Epithelial cell of esophagus (primary cell): ENCODE measurements around the gene BICDL2.
"Not testable (repeated sequence)": the region's sequence is repeated elsewhere in the genome, so short reads cannot be mapped to it uniquely, and the experiment has no call there.

Source experiments
- DNase-seq: peaks from one replicate; pipeline ENCODE4 v3.0.0; 2010; ENCODE audit warnings: low read depth
- H3K4me3 ChIP-seq: 2 replicates; pipeline ENCODE4 v1.5.1; 2011; ENCODE audit warnings: mild to moderate bottlenecking, low read length, control low read depth
- CTCF ChIP-seq: IDR thresholded peaks from 2 replicates; pipeline ENCODE4 v1.5.1; 2011; ENCODE audit warnings: low read depth, mild to moderate bottlenecking, low read length, control low read depth, inconsistent platforms; ENCODE audit not compliant: insufficient read depth; ENCODE audit errors: missing control alignments

The BICDL2 gene

GRCh38 chr16:3070608-3071111, 33.9 kb upstream of the BICDL2 start:
- no peak overlapping the region for H3K4me3 ChIP-seq
- DNase-seq = no peak
- no peak for TF ChIP-seq CTCF

- not testable (repeated sequence) for H3K4me3 ChIP-seq, DNase-seq
These were observed 32.4 kb upstream of the BICDL2 start for GRCh38 chr16:3069146-3069545.

- DNase-seq = no peak
- TF ChIP-seq CTCF = no peak
- no peak overlapping the region for H3K4me3 ChIP-seq
These were observed 31.7 kb upstream of the BICDL2 start for GRCh38 chr16:3068487-3068886.

GRCh38 chr16:3066440-3066748, 29.6 kb upstream of the BICDL2 start:
- no peak for DNase-seq
- H3K4me3 ChIP-seq = no peak overlapping the region
- TF ChIP-seq CTCF = no peak

- no peak for TF ChIP-seq CTCF
- DNase-seq = no peak
- H3K4me3 ChIP-seq = no peak overlapping the region
These were observed 29.1 kb upstream of the BICDL2 start for GRCh38 chr16:3065742-3066439.

GRCh38 chr16:3065069-3065741, 28.5 kb upstream of the BICDL2 start, which contains the start of gene IL32:
TSS of gene IL32 (plus strand) at chr16:3065640. CDS start at chr16:3065812, 172 bp downstream.
- DNase-seq = peak; percentile 78
- no peak within 1 kb of the TSS for H3K4me3 ChIP-seq
- TF ChIP-seq CTCF = no peak

- no peak for TF ChIP-seq CTCF
- no peak overlapping the region for H3K4me3 ChIP-seq
- DNase-seq = no peak
These were observed 27.1 kb upstream of the BICDL2 start for GRCh38 chr16:3063625-3064386.
